Upper lobe of left lung (tissue), 6 donors: ENCODE measurements around the gene CCSER2. TPM values are rescaled to one million over a fixed set of nuclear protein-coding genes. Genes with fewer than 3 reads are reported as not detected.

Experiments used
- ATAC-seq, 2 donors: fragments of 200-7000 bp; cut with Tn5 transposase; one replicate each; pipeline ENCODE4 v1.9.1; 2022; ENCODE audit warnings: mild to moderate bottlenecking in 2 of 2, moderate library complexity in 2 of 2; ENCODE audit not compliant: low FRiP score in 2 of 2
- DNase-seq, 2 donors: peaks; one replicate each; pipeline ENCODE4 v3.0.0-alpha.2; 2019 to 2020
- H3K27ac ChIP-seq, 4 donors: fragments of 200-600 bp; sonication (generic); one replicate each; pipeline ENCODE4 v1.5.1; 2016 to 2019
- H3K27me3 ChIP-seq, 4 donors: fragments of 200-600 bp; sonication (generic); one replicate each; pipeline ENCODE4 v1.5.1; 2017 to 2019
- H3K36me3 ChIP-seq, 4 donors: fragments of 200-600 bp; sonication (generic); one replicate each; pipeline ENCODE4 v1.5.1; 2016 to 2019
- H3K4me1 ChIP-seq, 4 donors: fragments of 200-600 bp; sonication (generic); one replicate each; pipeline ENCODE4 v1.5.1; 2018 to 2019
- H3K4me3 ChIP-seq, 4 donors: fragments of 200-600 bp; sonication (generic); one replicate each; pipeline ENCODE4 v1.5.1; 2017 to 2019; ENCODE audit warnings: mild to moderate bottlenecking in 2 of 4, moderate library complexity in 1 of 4
- H3K9me3 ChIP-seq, 4 donors: fragments of 200-600 bp; sonication (generic); one replicate each; pipeline ENCODE4 v1.5.1; 2018 to 2019
- CTCF ChIP-seq, 6 experiments: fragments of 450-650 bp in 4 of 6; fragments of 200-600 bp in 2 of 6; sonication (generic) in 2 of 6; IDR thresholded peaks; one replicate each; pipeline ENCODE4 v1.5.1; 2016 to 2019; ENCODE audit warnings: antibody characterized with exemption in 6 of 6
- EP300 ChIP-seq, 4 donors: sonication (generic); formaldehyde crosslinking; IDR thresholded peaks; one replicate each; pipeline ENCODE4 v1.5.1; 2017; ENCODE audit warnings: antibody characterized with exemption in 4 of 4, control low read depth in 2 of 4
- POLR2A ChIP-seq, 4 donors: fragments of 450-650 bp; IDR thresholded peaks; one replicate each; pipeline ENCODE4 v1.5.1; 2016 to 2017; ENCODE audit warnings: antibody characterized with exemption in 4 of 4, mild to moderate bottlenecking in 2 of 4
- POLR2AphosphoS5 ChIP-seq, 2 donors: sonication (generic); formaldehyde crosslinking; IDR thresholded peaks; one replicate each; pipeline ENCODE4 v1.5.1; 2017; ENCODE audit warnings: antibody characterized with exemption in 2 of 2
- WGBS, 2 donors: methylation state at CpG; one replicate each; pipeline ENCODE4 v1.1.5; 2017 to 2018; 5-methylcytosine and 5-hydroxymethylcytosine counted together
- total RNA-seq, 6 donors: library from RNA; depleted of rRNA in 4 of 6; stranded (reverse); fragments of >200 nt in 4 of 6; gene quantifications; one replicate each; pipeline versions ENCODE4 v1.1.0 to v1.2.1, GENCODE V29; 2016 to 2021
- donor health status: DM: no; HTN: no; CAD: no; lungs with moderate emphysema.
- donor health status: DM: no; HTN: yes; CAD: no; lungs with severe emphysema.

CCSER2 gene
- total RNA-seq, 6 donors from 2014 or later = 28.7 to 78.9 (median 52.6) TPM

- H3K4me3 ChIP-seq = peak overlapping the region in 3 of 4 donors; percentile 33 to 48 (median 48)
- no peaks in the 10 kb centered on the region for H3K9me3 ChIP-seq
- H3K27ac ChIP-seq = no peak overlapping the region
- 0 to 8% methylated on average over 16 to 43 of the region's 51 CpGs for WGBS, 2 donors
- TF ChIP-seq POLR2A (IDR thresholded peaks at IDR 0.05) (no peak), POLR2AphosphoS5 (IDR thresholded peaks at IDR 0.05) (no peak), CTCF (IDR thresholded peaks at IDR 0.05) (peak; percentile 83 to 92 (median 84))
- peak; percentile 64 to 90 for ATAC-seq
- peak; percentile 56 to 94 for DNase-seq
- H3K36me3 ChIP-seq = no peaks in the 10 kb centered on the region
- peaks cover 4 to 18% (median 7%) of the 10 kb centered on the region in 4 donors for H3K4me1 ChIP-seq
- H3K27me3 ChIP-seq = peaks cover 0 to 3% (median 0%) of the 10 kb centered on the region in 4 donors
Observed at GRCh38 chr10:84540617-84541288, 212.4 kb downstream of the CCSER2 start.

GRCh38 chr10:84541289-84541637 lies 212.9 kb downstream of the CCSER2 start:
- Histone ChIP-seq H3K4me3 (peak overlapping the region in 2 of 4 donors; percentile 48), H3K9me3 (no peaks in the 10 kb centered on the region), H3K4me1 (peaks cover 4 to 18% (median 9%) of the 10 kb centered on the region in 4 donors), H3K27me3 (peaks cover 0 to 3% (median 0%) of the 10 kb centered on the region in 4 donors), H3K27ac (no peak overlapping the region), H3K36me3 (no peaks in the 10 kb centered on the region)
- TF ChIP-seq EP300 (IDR thresholded peaks at IDR 0.05) (no peak), CTCF (IDR thresholded peaks at IDR 0.05) (peak in 1 of 6 experiments; percentile 22)
- 84 to 92% methylated on average over 5 of the region's 6 CpGs for WGBS, 2 donors
- DNase-seq = no peak
- ATAC-seq = peak in 1 of 2 donors; percentile 13

- WGBS, 2 donors = 71 to 78% methylated on average over 25 of the region's 25 CpGs
- TF ChIP-seq POLR2A (IDR thresholded peaks at IDR 0.05) (no peak), EP300 (IDR thresholded peaks at IDR 0.05) (no peak), POLR2AphosphoS5 (IDR thresholded peaks at IDR 0.05) (no peak), CTCF (IDR thresholded peaks at IDR 0.05) (no peak)
- DNase-seq = no peak
- Histone ChIP-seq H3K27me3 (peaks cover 0 to 3% (median 0%) of the 10 kb centered on the region in 4 donors), H3K4me1 (peaks cover 4 to 13% (median 10%) of the 10 kb centered on the region in 4 donors), H3K4me3 (no peak overlapping the region), H3K36me3 (no peaks in the 10 kb centered on the region), H3K9me3 (no peaks in the 10 kb centered on the region), H3K27ac (no peak overlapping the region)
- ATAC-seq = no peak
Observed at GRCh38 chr10:84542522-84543490, 214.4 kb downstream of the CCSER2 start.

- no peak for TF ChIP-seq POLR2AphosphoS5 (IDR thresholded peaks at IDR 0.05)
- no peak for TF ChIP-seq EP300 (IDR thresholded peaks at IDR 0.05)
- no peak for TF ChIP-seq POLR2A (IDR thresholded peaks at IDR 0.05)
- TF ChIP-seq CTCF (IDR thresholded peaks at IDR 0.05) = no peak
- peaks cover 4 to 13% (median 10%) of the 10 kb centered on the region in 4 donors for H3K4me1 ChIP-seq
- no peak overlapping the region for H3K4me3 ChIP-seq
- 86 to 88% methylated on average over 5 of the region's 5 CpGs for WGBS, 2 donors
- H3K36me3 ChIP-seq = no peaks in the 10 kb centered on the region
- DNase-seq (no peak), ATAC-seq (no peak)
- no peak overlapping the region for H3K27ac ChIP-seq
- H3K9me3 ChIP-seq = no peaks in the 10 kb centered on the region
- H3K27me3 ChIP-seq = peaks cover 0 to 3% (median 0%) of the 10 kb centered on the region in 4 donors
Observed at GRCh38 chr10:84543948-84544347, 215.6 kb downstream of the CCSER2 start.
